ENCODE data around the gene DCUN1D1.

DNA sequence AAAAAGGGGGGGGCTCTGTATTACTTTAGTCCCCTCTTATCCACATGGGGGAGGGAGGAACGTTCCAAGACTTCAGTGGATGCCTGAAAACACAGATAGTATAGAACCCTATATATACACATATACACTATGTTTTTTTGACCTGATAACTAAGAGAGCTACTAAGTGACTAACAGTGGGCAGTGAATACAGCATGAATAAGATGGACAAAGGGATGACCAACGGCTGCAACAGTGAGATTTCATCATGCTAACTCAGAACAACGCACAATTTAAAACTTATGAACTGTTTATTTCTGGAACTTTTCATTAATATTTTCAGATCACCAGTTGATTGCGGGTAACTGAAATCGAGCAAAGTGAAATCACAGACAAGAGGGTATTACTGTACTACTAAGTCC, 7.3 kb downstream of the DCUN1D1 start:
- TF ChIP-seq ELF4 (IDR thresholded peaks at IDR 0.05) (no peak), ZNF384 (IDR thresholded peaks at IDR 0.05) (no peak), L3MBTL2 (conservative IDR thresholded peaks at IDR 0.05) (no peak), SUZ12 (IDR thresholded peaks at IDR 0.05) (no peak), NFRKB (IDR thresholded peaks at IDR 0.05) (no peak)
- TF ChIP-seq, protein P1, sequence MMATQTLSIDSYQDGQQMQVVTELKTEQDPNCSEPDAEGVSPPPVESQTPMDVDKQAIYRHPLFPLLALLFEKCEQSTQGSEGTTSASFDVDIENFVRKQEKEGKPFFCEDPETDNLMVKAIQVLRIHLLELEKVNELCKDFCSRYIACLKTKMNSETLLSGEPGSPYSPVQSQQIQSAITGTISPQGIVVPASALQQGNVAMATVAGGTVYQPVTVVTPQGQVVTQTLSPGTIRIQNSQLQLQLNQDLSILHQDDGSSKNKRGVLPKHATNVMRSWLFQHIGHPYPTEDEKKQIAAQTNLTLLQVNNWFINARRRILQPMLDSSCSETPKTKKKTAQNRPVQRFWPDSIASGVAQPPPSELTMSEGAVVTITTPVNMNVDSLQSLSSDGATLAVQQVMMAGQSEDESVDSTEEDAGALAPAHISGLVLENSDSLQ (IDR thresholded peaks at IDR 0.05), result no peak
